Lower lobe of right lung (tissue), 2 donors: ENCODE measurements around the gene ALLC. TPM values are rescaled to one million over a fixed set of nuclear protein-coding genes. Genes with fewer than 3 reads are reported as not detected.

Experiments used
- ATAC-seq, 2 donors: fragments of 200-7000 bp; cut with Tn5 transposase; one replicate each; pipeline ENCODE4 v1.9.1; 2020 to 2022; ENCODE audit warnings: mild to moderate bottlenecking in 2 of 2, moderate library complexity in 2 of 2
- DNase-seq: peaks from one replicate; pipeline ENCODE4 v3.0.0-alpha.2; 2020
- H3K27ac ChIP-seq: fragments of 200-600 bp; one replicate; pipeline ENCODE4 v1.8.0; 2022
- H3K27me3 ChIP-seq: fragments of 200-600 bp; one replicate; pipeline ENCODE4 v1.8.0; 2022; ENCODE audit warnings: low read depth
- H3K36me3 ChIP-seq: fragments of 200-600 bp; one replicate; pipeline ENCODE4 v1.8.0; 2022; ENCODE audit warnings: mild to moderate bottlenecking
- H3K4me1 ChIP-seq: fragments of 200-600 bp; one replicate; pipeline ENCODE4 v1.8.0; 2022
- H3K4me3 ChIP-seq: fragments of 200-600 bp; one replicate; pipeline ENCODE4 v1.8.0; 2022; ENCODE audit warnings: mild to moderate bottlenecking
- H3K9me3 ChIP-seq: fragments of 200-600 bp; one replicate; pipeline ENCODE4 v1.8.0; 2022
- intact Hi-C: fragments of 100-400 bp; cut with DNase I; formaldehyde crosslinking; loops from one replicate; pipeline ENCODE4 v1.11.0; 2022
- total RNA-seq: library from RNA; stranded (reverse); fragmentation: NEBNext Ultra II Directional; extraction: Animal tissue kit (Norgen Biotek cat#: 25700); gene quantifications from one replicate; pipeline ENCODE4 v1.2.1, GENCODE V29; 2021
- TF ChIP-seq, protein P1 (sequence below): fragments of 200-600 bp; IDR thresholded peaks from one replicate; pipeline ENCODE4 v1.8.0; 2022; ENCODE audit warnings: antibody characterized with exemption, mild to moderate bottlenecking
- donor health status: DM: no; HTN: yes; CAD: no; lungs with severe emphysema.

Gene ALLC
- total RNA-seq, 1 donor from 2014 or later = not detected

DNA sequence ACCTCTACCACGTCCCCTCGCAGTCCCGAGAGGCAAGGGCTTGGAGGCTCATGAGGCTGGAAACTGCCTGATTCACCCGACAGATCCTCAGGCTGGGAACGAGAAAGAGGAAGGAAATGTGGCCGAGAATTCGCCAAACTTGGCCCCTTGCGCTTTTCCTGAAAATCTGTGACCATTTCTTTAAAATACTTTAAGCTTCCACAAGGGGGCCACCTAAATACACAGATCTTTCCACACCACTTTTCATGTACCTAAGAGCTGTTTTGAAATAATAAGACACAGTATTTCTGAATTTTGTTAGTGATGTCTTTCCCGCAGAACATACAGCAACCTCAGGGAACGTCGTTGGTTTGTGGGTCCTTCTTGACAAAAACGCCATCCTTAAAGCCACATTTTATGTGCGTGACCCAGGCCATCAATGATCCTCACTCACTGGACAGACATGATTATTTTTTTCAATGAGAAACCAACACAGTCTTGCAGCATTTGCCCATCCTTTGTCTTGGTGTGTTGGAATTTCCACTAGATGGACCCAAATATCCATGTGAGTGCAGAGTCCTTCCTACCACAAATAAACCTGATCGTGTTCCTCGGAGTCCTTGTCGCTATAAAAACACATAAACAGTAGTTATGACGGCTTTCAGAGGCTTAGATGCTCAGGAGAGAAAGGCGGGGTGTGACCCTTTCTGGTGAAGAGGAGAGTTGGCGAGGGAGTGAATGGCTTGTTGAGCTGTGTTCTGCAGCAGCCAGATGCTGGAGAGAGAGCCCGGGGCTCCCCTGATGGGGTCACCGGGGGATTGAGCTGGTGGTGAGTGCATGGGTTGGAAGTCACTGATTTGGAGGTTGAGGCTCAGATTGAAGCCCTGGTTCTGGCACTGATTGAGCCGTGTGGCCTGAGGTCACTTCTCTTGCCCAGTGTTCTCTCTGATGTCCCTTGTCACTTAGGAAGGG is 70.4 kb downstream of the ALLC start:
- intact Hi-C loops = no loop called here
- no peaks in the 10 kb centered on the region for H3K27me3 ChIP-seq
- ATAC-seq = peak in 1 of 2 donors; percentile 25
- H3K9me3 ChIP-seq = no peaks in the 10 kb centered on the region
- TF ChIP-seq, protein P1, sequence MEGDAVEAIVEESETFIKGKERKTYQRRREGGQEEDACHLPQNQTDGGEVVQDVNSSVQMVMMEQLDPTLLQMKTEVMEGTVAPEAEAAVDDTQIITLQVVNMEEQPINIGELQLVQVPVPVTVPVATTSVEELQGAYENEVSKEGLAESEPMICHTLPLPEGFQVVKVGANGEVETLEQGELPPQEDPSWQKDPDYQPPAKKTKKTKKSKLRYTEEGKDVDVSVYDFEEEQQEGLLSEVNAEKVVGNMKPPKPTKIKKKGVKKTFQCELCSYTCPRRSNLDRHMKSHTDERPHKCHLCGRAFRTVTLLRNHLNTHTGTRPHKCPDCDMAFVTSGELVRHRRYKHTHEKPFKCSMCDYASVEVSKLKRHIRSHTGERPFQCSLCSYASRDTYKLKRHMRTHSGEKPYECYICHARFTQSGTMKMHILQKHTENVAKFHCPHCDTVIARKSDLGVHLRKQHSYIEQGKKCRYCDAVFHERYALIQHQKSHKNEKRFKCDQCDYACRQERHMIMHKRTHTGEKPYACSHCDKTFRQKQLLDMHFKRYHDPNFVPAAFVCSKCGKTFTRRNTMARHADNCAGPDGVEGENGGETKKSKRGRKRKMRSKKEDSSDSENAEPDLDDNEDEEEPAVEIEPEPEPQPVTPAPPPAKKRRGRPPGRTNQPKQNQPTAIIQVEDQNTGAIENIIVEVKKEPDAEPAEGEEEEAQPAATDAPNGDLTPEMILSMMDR = peak; percentile 51
- no peak for DNase-seq
- H3K36me3 ChIP-seq = no peaks in the 10 kb centered on the region
- no peak overlapping the region for H3K27ac ChIP-seq
- H3K4me3 ChIP-seq = no peak overlapping the region
- H3K4me1 ChIP-seq = no peaks in the 10 kb centered on the region

DNA sequence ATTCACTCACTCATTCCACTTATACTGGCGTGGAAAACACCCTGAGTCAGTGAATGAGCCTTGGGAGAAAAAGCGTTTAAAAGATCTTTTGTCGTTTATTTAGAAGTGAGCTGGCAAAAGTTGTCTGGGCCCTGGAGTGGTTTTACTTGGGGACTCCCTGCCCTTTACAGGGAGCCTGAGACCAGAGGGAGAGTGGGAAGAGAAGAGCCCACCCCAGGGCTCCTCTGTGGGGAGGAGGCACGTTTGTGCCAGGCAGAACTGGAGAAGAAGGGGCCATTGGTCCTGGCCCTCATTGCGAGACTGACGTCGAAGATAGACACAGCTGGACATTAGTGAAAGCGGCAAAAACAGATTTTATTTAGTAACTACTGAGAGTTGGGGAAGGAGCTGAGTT is 71.1 kb downstream of the ALLC start:
- Histone ChIP-seq H3K27me3 (no peaks in the 10 kb centered on the region), H3K9me3 (no peaks in the 10 kb centered on the region), H3K36me3 (no peaks in the 10 kb centered on the region), H3K4me1 (no peaks in the 10 kb centered on the region), H3K4me3 (no peak overlapping the region), H3K27ac (no peak overlapping the region)
- ATAC-seq (no peak), DNase-seq (no peak)
- intact Hi-C loops = no loop called here
- TF ChIP-seq, protein P1 = no peak

DNA sequence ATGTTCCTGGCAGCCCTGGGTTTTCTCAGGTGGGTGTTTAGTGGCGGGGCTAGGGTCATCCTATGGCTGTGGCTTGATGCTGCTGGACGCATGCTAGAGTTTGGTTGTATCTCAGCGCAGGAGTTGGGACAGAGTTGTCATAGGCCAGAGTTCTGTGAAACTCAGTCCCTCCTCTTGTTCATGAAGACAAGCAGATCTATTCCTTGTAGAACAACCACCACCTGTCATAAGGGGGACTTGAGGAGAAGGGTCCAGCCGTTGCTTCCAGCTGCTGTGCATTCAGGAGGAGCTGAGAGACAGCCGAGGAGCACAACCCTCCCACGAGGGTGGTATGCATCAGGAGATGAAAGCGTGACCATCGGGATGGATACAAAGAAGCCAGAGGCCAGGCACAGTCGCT is 71.8 kb downstream of the ALLC start:
- ATAC-seq = no peak
- no peak for DNase-seq
- no peak overlapping the region for H3K4me3 ChIP-seq
- H3K36me3 ChIP-seq = no peaks in the 10 kb centered on the region
- intact Hi-C loops = no loop called here
- TF ChIP-seq, protein P1 = no peak
- H3K4me1 ChIP-seq = no peaks in the 10 kb centered on the region
- no peak overlapping the region for H3K27ac ChIP-seq
- no peaks in the 10 kb centered on the region for H3K9me3 ChIP-seq
- no peaks in the 10 kb centered on the region for H3K27me3 ChIP-seq

DNA sequence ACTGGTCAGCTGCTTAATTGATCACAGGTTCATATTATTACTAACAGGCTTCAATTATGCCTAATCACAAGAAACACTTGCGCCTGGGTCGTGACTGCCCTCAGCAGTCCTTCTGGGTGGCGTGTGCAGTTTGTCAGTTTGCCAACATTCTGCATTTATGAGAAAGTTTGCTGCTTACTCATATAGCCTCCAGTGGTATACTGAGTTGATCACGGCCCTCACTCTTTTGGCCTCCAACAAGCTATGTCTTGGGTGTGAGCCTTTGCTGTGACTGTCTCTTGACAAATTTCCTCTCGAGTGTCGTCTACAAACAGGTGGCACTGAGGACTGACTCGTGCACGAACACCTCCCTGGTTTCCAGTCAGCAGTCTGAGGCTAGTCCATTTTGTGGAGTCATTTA is 72.6 kb downstream of the ALLC start:
- intact Hi-C loops = no loop called here

DNA sequence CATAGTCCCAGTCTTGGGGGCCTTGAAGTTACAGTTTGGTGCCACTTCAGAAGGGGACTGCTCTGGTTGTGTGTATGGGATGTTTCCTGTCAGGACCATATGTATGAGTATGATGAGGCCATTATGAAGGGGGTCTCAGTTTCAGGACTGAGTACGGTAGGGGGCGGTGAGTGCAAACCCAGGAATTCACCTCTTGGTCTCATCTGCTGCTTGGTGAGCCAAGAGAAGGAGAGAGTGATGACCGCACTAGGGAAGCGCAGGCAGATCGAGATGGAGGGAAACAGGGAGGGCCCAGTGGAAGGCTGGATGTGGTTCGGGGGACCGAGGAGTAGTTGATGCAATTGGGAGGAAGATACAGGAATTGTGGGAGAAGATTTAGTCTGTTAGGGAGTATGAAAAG is 73.8 kb downstream of the ALLC start:
- H3K36me3 ChIP-seq = no peaks in the 10 kb centered on the region
- H3K27me3 ChIP-seq = no peaks in the 10 kb centered on the region
- no peak overlapping the region for H3K4me3 ChIP-seq
- H3K4me1 ChIP-seq = no peaks in the 10 kb centered on the region
- ATAC-seq (no peak), DNase-seq (no peak)
- no peak overlapping the region for H3K27ac ChIP-seq
- TF ChIP-seq, protein P1 = no peak
- H3K9me3 ChIP-seq = no peaks in the 10 kb centered on the region
- intact Hi-C loops = no loop called here

More for the DNA sequence above, 72.6 kb downstream of the ALLC start:
- DNase-seq = no peak
- no peak overlapping the region for H3K4me3 ChIP-seq
- no peaks in the 10 kb centered on the region for H3K27me3 ChIP-seq
- no peak overlapping the region for H3K27ac ChIP-seq
- no peaks in the 10 kb centered on the region for H3K4me1 ChIP-seq
- no peaks in the 10 kb centered on the region for H3K9me3 ChIP-seq
- ATAC-seq = no peak
- TF ChIP-seq, protein P1 = no peak
- H3K36me3 ChIP-seq = no peaks in the 10 kb centered on the region
